Measurements from ENCODE around the gene ARHGAP1. TPM values are rescaled to one million over a fixed set of nuclear protein-coding genes. Genes with fewer than 3 reads are reported as not detected.

ARHGAP1 gene
- total RNA-seq, 1 experiment from 2014 or later: 43.5 TPM

DNA sequence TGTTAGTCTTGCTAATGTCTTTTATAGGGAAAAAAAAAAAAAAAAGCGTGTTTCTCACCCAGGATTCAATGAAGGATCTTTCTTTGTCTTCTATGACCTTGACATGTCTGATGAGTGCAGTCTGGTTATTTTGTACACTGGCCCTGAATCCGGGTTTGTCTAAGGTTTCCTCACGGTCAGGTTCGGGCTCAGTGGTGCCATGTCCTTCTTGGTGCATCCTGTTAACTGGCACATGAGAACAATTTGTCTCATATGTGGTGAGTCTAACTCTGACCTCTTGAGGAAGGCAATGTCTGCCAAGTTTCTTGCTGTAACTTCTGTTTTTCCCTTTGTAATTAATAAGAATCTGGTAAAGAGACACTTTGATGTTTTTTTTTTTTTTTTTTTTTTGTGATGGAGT is 31.1 kb upstream of the ARHGAP1 start:
- H3K4me3 ChIP-seq (ENCODE audit: low read depth in 2 of 2, low read length in 2 of 2): no peak overlapping the region
- H3K9me3 ChIP-seq (ENCODE audit: control insufficient read depth, insufficient read depth, low read depth, low read length): no peaks in the 10 kb centered on the region
- in situ Hi-C loops (cut with HindIII; ENCODE audit: low pct_unique_long_range_greater_than_20kb, low sequenced_read_pairs) (no loop called here), intact Hi-C loops (cut with micrococcal nuclease; ENCODE audit: unreplicated experiment) (no loop called here)
- no peaks in the 10 kb centered on the region for H3K36me3 ChIP-seq (ENCODE audit: control insufficient read depth, insufficient read depth, low read length)
- ATAC-seq: no peak
- no peaks in the 10 kb centered on the region for H3K4me1 ChIP-seq (ENCODE audit: control insufficient read depth, insufficient read depth, low read length)
- no peak overlapping the region for H3K27ac ChIP-seq (ENCODE audit: low read length)
- no peak for DNase-seq (ENCODE audit: low read depth, low spot score)
- ChIA-PET CTCF (no interaction called here), POLR2A (no interaction called here)
- no TSS peak for BruUV-seq (replicated peaks)
- H3K27me3 ChIP-seq (ENCODE audit: control insufficient read depth, insufficient read depth, low read length): no peaks in the 10 kb centered on the region
- TF ChIP-seq POLR2AphosphoS5 (IDR thresholded peaks at IDR 0.05; ENCODE audit: low read depth, low read length) (no peak), SIN3A (IDR thresholded peaks at IDR 0.05; ENCODE audit: borderline replicate concordance, insufficient read depth, low read depth, low read length) (no peak), TCF7L2 (IDR thresholded peaks at IDR 0.05; ENCODE audit: low read depth, low read length) (no peak)
- TF ChIP-seq, protein P1, sequence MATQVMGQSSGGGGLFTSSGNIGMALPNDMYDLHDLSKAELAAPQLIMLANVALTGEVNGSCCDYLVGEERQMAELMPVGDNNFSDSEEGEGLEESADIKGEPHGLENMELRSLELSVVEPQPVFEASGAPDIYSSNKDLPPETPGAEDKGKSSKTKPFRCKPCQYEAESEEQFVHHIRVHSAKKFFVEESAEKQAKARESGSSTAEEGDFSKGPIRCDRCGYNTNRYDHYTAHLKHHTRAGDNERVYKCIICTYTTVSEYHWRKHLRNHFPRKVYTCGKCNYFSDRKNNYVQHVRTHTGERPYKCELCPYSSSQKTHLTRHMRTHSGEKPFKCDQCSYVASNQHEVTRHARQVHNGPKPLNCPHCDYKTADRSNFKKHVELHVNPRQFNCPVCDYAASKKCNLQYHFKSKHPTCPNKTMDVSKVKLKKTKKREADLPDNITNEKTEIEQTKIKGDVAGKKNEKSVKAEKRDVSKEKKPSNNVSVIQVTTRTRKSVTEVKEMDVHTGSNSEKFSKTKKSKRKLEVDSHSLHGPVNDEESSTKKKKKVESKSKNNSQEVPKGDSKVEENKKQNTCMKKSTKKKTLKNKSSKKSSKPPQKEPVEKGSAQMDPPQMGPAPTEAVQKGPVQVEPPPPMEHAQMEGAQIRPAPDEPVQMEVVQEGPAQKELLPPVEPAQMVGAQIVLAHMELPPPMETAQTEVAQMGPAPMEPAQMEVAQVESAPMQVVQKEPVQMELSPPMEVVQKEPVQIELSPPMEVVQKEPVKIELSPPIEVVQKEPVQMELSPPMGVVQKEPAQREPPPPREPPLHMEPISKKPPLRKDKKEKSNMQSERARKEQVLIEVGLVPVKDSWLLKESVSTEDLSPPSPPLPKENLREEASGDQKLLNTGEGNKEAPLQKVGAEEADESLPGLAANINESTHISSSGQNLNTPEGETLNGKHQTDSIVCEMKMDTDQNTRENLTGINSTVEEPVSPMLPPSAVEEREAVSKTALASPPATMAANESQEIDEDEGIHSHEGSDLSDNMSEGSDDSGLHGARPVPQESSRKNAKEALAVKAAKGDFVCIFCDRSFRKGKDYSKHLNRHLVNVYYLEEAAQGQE (IDR thresholded peaks at IDR 0.05; ENCODE audit: insufficient read depth in 1 of 2, low read depth in 2 of 2, low read length in 1 of 2): no peak
- TF ChIP-seq, protein P2, sequence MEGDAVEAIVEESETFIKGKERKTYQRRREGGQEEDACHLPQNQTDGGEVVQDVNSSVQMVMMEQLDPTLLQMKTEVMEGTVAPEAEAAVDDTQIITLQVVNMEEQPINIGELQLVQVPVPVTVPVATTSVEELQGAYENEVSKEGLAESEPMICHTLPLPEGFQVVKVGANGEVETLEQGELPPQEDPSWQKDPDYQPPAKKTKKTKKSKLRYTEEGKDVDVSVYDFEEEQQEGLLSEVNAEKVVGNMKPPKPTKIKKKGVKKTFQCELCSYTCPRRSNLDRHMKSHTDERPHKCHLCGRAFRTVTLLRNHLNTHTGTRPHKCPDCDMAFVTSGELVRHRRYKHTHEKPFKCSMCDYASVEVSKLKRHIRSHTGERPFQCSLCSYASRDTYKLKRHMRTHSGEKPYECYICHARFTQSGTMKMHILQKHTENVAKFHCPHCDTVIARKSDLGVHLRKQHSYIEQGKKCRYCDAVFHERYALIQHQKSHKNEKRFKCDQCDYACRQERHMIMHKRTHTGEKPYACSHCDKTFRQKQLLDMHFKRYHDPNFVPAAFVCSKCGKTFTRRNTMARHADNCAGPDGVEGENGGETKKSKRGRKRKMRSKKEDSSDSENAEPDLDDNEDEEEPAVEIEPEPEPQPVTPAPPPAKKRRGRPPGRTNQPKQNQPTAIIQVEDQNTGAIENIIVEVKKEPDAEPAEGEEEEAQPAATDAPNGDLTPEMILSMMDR (IDR thresholded peaks at IDR 0.05): no peak

DNA sequence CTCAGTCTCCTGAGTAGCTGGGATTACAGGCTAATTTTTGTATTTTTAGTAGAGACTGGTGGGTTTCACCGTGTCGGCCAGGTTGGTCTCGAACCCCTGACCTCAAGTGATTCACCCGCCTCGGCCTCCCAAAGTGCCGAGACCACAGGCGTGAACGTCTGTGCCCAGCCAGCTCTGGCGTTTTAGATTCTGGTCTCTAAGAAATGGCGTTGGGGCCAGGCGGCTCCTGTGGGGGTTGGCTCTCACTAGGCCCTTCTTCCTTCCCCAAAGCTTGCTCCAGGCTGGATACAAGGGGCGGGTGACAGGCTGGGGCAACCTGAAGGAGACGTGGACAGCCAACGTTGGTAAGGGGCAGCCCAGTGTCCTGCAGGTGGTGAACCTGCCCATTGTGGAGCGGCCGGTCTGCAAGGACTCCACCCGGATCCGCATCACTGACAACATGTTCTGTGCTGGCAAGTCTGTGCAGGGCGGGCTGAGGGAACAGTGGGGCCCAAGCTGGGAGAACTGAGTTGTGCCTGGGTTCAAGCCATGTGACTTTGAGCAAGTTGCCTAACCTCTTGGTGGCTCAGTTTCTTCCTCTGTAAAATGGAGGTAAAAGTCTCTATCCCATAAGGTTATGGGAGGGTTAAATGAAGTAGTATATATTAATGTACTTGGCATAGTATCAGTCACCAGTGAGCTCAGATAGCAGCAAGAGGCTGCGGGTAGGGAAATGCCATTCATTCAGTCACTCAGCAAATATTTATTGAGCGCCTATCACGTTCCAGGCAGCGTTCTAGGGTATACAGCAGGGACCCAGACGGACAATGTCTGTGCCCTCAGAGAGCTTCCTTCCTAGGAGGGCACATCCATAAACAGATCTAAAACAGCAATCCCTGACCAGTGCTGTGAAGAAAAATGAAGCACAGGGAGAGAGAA is 28.9 kb upstream of the ARHGAP1 start:
- Histone ChIP-seq H3K27ac (ENCODE audit: low read length) (no peak overlapping the region), H3K9me3 (ENCODE audit: control insufficient read depth, insufficient read depth, low read depth, low read length) (no peaks in the 10 kb centered on the region), H3K36me3 (ENCODE audit: control insufficient read depth, insufficient read depth, low read length) (no peaks in the 10 kb centered on the region), H3K4me3 (ENCODE audit: low read depth in 2 of 2, low read length in 2 of 2) (no peak overlapping the region), H3K27me3 (ENCODE audit: control insufficient read depth, insufficient read depth, low read length) (no peaks in the 10 kb centered on the region), H3K4me1 (ENCODE audit: control insufficient read depth, insufficient read depth, low read length) (no peaks in the 10 kb centered on the region; the same call in 1 of the 2 replicates)
- ATAC-seq (peak; percentile 58; the same call in 1 of the 2 replicates), DNase-seq (ENCODE audit: low read depth, low spot score) (no peak)
- in situ Hi-C loops (cut with HindIII; ENCODE audit: low pct_unique_long_range_greater_than_20kb, low sequenced_read_pairs) (no loop called here), intact Hi-C loops (cut with micrococcal nuclease; ENCODE audit: unreplicated experiment) (no loop called here)
- ChIA-PET POLR2A (no interaction called here), CTCF (no interaction called here)
- TF ChIP-seq, protein P2 (IDR thresholded peaks at IDR 0.05): no peak
- TF ChIP-seq SIN3A (IDR thresholded peaks at IDR 0.05; ENCODE audit: borderline replicate concordance, insufficient read depth, low read depth, low read length) (no peak), TCF7L2 (IDR thresholded peaks at IDR 0.05; ENCODE audit: low read depth, low read length) (no peak), POLR2AphosphoS5 (IDR thresholded peaks at IDR 0.05; ENCODE audit: low read depth, low read length) (no peak)
- TF ChIP-seq, protein P1 (IDR thresholded peaks at IDR 0.05; ENCODE audit: insufficient read depth in 1 of 2, low read depth in 2 of 2, low read length in 1 of 2): no peak
- no TSS peak for BruUV-seq (replicated peaks)

All from Panc1 (cell line).